VCaP (cell line): ENCODE data around the gene TPPP3.
A peak's percentile ranks its signal among the peaks of the same experiment; 100 is the strongest.

ENCODE experiments used
- H3K27ac ChIP-seq: fragments of 450-650 bp; 2 replicates; pipeline ENCODE4 v1.5.1; 2017
- TF ChIP-seq, protein P1 (sequence below): fragments of 450-650 bp; conservative IDR thresholded peaks from 2 replicates; pipeline ENCODE4 v1.5.1; 2017; ENCODE audit warnings: mild to moderate bottlenecking, moderate library complexity

The TPPP3 gene

GRCh38 chr16:67429799-67430503, 36.7 kb upstream of the TPPP3 start:
- TF ChIP-seq, protein P1, sequence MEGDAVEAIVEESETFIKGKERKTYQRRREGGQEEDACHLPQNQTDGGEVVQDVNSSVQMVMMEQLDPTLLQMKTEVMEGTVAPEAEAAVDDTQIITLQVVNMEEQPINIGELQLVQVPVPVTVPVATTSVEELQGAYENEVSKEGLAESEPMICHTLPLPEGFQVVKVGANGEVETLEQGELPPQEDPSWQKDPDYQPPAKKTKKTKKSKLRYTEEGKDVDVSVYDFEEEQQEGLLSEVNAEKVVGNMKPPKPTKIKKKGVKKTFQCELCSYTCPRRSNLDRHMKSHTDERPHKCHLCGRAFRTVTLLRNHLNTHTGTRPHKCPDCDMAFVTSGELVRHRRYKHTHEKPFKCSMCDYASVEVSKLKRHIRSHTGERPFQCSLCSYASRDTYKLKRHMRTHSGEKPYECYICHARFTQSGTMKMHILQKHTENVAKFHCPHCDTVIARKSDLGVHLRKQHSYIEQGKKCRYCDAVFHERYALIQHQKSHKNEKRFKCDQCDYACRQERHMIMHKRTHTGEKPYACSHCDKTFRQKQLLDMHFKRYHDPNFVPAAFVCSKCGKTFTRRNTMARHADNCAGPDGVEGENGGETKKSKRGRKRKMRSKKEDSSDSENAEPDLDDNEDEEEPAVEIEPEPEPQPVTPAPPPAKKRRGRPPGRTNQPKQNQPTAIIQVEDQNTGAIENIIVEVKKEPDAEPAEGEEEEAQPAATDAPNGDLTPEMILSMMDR = no peak
- peak overlapping the region; percentile 75 for H3K27ac ChIP-seq

- TF ChIP-seq, protein P1 = no peak
- no peak overlapping the region for H3K27ac ChIP-seq
Observed at GRCh38 chr16:67429053-67429798, 35.9 kb upstream of the TPPP3 start.

DNA sequence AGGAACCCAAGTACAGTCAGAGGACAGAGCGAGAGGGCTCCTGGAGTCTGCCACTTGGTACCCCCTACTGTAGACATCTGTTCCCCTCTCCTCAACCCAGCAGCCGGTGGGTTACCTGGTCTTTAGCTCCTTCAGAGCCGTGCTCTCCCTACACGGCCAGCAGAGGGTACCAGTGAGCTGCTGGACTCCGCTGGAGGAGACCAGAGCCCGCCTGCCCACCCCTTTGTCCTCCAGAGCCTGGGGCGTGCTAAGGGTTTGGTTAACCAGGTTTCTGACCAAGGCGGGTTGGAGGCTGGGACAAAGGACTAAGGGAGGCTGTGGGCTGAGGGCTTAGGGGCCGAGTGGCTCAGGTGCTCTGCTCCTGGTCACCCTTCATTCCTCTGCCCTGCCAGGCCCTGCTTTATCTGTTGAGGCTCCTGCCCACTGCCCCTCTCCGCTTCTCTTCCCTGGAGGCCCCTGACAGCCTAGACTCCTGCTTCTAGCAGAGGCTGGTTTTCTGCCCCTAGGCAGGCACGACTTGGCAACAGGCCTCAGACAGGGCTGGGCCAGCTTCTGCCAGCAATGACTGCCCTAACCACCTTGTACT, 34.9 kb upstream of the TPPP3 start:
- TF ChIP-seq, protein P1 = peak; percentile 82
- no peak overlapping the region for H3K27ac ChIP-seq

DNA sequence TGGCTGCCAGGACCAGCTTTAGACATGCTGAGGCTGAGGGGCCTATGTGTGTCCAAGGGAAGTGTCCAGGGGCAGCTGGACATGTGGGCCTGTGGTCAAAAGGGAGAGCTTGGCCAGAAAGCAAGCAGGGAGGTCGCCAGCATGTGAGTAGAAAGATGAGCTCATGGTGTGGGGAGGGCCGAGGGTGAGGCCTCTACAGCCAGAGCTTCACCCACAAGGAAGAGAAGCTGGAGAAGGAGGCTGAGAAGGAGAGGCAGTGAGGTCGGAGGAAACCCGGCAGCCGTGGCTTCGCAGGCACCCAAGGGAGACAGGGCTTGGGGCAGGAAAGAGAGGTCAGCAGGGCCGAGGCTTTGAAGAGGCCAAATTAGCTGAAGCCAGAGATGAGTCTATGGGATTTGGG, 33.7 kb upstream of the TPPP3 start:
- no peak overlapping the region for H3K27ac ChIP-seq
- TF ChIP-seq, protein P1 = no peak

DNA sequence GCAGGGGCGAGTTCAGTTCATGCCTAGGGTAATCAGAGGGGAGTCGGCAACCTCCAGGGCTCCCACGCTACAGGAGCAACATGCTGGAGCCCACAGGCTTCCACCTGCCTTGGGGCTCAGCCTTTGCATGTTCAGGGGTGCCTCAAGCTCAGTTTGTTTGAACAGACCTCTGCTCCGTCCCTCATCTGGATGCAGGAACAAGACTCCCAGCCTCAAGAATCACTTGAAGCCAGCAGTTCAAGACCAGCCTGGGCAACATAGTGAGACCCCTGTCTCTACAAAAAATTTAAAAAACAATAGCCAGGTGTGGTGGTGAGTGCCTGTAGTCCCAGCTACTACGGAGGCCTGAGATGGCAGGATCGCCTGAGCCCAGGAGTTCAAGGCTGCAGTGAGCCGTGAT, 32.7 kb upstream of the TPPP3 start:
- H3K27ac ChIP-seq = no peak overlapping the region
- TF ChIP-seq, protein P1 = no peak

- no peak overlapping the region for H3K27ac ChIP-seq
- TF ChIP-seq, protein P1 = no peak
Observed at GRCh38 chr16:67425580-67425979, 32.3 kb upstream of the TPPP3 start.

GRCh38 chr16:67425061-67425460, 31.8 kb upstream of the TPPP3 start:
- TF ChIP-seq, protein P1 = no peak
- H3K27ac ChIP-seq = no peak overlapping the region
